HG02981 (cell line): ENCODE measurements around the gene TMEM132D.

Source experiments
- ATAC-seq: cut with Tn5 transposase; IDR thresholded peaks from one replicate; pipeline ENCODE4 v1.9.1; 2021; ENCODE audit warnings: mild to moderate bottlenecking, moderate library complexity; ENCODE audit not compliant: unreplicated experiment

Gene TMEM132D

DNA sequence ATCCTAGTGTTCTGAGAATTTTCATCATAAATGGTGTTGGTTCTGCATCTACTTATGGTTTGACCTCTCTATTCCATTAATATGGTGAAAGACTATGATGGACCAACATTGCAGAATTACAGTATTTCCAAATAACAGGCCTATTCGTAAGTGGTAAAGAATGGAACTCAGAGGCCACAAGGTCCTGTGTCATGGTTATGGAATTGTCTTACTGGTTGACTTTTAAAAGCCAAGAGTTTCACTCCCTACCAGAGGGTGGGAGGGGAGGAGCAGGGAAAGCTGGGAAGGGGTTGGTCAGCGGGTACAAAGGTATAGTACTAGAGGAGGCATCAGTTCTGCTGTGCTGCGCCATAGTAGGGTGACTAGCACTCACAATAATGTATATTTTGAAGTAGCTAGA, 153.4 kb downstream of the TMEM132D start:
- no peak for ATAC-seq

DNA sequence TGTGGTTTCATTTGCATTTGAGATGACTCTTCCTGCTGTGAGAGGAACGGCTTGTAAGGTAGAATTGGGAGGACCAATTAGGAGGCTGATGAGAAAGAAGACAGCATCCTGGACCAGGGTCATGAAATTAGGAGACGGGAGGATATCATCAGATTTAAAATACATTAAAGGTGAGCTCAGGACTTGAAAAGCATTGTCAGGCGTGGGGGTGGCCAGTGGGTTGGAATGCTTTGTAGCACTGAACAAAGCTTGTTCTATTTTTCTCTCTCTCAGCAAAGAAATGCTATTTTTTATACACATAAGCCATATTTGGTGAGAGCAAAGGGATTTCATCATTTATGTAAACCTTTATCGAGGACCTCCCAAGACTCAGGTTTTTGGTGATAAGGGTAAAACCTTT, 157.5 kb downstream of the TMEM132D start:
- ATAC-seq, result no peak

DNA sequence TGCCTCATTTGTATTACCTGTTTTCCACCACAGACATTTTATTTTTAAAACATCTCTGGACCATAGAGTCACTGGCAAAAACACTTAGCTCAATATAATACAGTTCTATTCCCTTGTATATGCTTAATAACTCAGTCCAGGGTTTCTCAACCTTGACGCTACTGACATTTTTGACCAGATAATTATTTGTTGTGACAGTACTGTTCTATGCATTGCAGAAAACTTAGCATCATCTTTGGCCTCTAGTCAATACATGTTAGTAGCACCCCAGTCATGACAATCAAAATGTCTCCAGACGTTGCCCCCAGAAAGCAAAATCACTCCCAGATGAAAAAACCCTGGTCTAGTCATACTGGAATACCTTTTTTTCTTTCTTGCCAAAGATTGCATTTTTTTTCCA, 174.7 kb downstream of the TMEM132D start:
- no peak for ATAC-seq

DNA sequence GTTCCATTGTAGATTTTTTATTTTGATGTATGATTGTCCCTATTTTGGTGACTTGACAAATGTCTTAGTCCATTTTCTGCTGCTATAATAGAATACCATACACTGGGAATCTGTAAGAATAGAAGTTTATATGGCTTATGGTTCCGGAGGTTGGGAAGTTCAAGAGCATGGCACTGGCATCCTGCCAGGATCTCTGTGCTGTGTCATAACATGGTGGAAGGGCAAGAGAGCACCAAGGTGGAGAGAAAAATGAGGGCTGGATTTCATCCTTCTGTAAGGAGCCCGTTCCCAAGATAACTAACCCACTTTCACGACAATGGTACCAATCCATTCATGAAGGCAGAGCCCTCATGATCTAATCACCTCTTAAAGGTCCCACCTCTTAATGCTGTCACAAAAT, 176.7 kb downstream of the TMEM132D start:
- no peak for ATAC-seq

DNA sequence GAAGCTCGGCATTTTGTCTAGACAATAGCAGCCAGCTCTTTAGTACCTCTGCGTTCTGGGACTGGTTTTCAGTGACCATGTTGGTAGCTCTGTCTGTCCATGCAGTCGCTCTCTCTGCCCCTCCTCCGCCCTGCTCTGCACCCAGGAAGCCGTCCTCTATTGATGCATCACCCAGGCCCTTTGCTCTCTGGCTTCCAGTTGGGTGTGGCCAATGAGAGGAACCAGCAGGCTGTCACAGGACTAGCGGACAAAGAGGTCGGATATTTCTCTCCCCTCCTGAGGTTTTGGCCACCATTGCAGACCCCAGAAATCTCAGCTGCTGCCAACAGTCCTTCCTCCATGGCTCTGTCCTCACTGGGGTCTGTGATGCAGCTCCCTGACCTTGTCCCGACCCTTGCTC, 180.6 kb downstream of the TMEM132D start:
- ATAC-seq, result no peak

DNA sequence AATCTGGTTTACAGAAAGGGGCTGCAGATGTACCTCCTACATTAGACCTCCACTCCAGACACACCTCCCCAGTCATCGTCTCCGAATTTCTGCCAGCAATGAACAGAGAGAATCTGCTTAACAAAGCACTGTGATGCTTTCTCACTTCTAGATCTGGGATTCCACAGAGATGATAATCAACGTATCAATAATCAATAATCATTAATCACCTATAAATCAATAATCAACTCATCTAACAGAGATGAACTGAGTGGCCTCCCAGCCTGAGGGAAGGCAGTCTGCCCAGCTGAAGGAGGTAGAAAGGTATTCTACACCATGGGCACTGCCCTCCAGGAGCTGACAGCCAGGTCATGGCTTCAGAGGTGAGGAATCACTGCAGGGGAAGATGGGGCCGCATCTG, 183.2 kb downstream of the TMEM132D start:
- no peak for ATAC-seq

DNA sequence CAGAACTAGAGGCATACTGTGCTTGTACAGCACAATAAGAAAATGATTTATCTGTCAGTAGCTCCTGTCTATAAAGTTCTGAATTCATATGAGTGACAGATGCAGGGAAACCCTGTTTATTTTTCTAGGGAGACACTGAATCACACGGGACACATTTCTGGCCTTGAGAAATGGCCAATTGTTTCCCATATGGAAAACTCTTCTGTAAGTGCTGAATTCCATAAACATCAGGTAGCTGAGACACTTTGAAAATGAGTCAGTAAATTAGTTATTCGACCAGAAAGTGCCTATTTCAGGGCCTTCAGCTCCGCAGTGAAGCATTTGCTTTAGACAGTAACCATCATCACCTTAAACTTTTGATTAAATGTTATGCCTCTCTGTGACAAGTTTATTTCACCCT, 184.4 kb downstream of the TMEM132D start:
- no peak for ATAC-seq

DNA sequence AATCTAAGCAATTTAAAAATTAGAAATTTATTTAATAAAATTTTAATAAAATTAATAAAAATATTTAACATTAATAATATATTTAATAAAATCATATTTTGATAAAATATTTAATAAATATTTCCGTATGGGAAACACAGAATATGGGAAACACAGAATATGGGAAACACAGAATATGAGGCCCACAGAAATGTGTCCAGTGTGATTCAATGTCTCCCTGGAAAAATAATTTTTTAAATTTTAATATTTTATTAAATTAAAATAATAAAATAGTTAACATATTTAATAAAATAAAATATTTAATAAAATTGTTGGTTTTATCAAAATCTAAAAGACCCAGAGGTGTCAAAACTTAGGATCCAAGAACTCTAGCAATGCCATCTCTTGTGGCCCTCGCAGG, 186.4 kb downstream of the TMEM132D start:
- ATAC-seq, result no peak

DNA sequence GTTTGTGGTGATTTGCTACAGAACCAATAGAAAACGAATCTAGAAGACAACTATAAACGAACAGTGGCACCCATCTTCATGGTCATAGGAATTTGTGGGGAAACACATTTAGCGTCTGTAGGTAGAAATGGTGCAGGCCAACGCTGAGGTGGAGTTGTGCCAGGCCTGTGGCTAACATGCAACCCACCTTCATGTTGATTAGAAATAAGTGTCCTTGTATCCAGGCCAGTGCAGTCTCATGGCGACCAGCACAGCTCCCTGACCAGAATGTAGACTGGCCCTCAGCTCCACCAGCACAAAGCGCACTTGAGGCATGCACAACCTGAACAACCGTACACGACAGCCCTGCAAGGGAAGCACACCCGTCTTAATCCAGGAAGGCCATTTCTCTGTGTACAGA, 187.0 kb downstream of the TMEM132D start:
- ATAC-seq, result no peak

DNA sequence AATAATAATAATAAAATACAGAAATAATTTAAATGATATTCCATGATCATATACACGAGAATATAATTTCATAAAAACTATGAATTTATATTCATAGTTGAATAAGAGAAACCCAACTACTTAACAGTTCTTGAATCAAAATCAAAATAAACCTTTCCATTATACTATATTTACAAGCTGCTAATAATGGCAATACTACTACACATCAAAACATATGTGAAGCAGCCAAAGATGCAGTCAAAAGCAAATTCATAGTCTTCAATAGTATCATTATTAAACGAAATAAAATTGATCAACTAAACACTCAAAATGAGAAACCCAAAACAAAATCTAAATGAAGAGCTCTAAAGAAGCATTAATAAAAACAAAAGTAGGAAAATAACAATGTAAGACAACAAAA, 197.1 kb downstream of the TMEM132D start:
- no peak for ATAC-seq

DNA sequence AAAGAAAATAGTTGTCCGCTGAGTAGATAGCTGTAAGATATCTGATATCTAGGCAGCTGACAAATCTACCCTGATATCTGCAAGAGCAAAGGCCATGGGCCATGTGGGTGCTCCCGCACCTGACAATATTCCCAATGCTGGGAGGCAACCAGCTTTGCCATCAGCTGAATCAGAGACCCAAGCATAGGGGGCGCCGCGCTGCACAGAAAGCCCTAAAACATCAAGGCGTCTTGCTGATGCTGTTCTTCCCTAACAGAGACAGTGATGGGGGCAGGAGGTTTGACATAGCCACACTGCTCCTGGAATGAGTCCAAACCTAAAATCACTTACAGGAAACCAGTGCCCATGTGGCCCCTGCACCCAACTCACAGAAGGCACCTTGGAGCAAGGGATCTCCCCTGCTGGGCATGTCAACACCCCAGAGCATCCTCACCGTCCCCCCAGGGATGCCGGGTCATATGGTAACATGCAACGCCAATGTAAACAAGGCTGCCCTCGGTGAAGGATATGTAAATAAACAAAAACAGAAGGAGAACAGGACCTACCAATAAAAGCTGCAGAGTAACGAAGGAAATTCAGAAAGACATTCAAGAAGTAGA, 199.5 kb downstream of the TMEM132D start:
- no peak for ATAC-seq

DNA sequence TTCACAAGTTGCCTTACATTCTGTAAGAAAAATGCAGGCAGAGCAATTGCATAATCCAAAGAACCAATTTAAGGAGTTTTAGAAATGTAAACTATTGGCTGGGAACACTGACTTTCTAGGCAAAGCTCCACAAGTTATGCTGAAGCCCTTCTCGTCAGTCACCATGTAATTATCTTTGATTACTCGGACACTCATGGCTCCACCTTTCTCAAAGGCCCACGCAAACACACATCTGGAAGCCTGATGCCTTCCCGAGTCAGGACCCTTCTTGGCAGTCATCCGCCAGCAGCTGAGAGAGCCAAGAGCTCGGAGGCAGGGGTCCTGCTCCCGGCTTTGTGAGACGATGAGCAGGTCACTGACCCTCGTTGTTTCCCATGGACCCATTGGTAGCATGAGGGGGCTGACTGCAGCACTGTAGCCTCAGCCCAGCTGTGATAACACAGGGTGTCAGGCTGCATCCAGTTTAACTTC, 202.2 kb downstream of the TMEM132D start:
- ATAC-seq, result no peak

DNA sequence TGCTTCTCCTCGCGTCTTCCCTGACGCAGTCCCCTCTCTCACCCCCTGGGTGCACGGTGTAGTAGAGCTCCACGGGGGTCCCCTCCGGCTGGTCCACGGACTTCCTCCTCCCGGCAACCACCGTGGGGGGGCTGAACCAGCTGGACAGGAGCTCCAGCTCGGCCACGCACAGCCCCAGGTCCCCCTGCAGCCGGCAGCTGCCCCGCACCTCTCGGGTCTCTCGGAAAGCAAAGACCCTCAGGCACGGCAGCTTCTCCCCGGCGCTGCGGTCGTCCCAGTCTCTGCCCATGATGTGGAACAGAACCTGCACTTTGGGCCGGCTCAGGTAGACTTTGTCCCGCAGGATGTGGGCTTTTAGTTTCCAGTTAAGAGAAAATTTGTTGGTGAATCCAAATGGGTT, 203.8 kb downstream of the TMEM132D start:
- ATAC-seq, result no peak

DNA sequence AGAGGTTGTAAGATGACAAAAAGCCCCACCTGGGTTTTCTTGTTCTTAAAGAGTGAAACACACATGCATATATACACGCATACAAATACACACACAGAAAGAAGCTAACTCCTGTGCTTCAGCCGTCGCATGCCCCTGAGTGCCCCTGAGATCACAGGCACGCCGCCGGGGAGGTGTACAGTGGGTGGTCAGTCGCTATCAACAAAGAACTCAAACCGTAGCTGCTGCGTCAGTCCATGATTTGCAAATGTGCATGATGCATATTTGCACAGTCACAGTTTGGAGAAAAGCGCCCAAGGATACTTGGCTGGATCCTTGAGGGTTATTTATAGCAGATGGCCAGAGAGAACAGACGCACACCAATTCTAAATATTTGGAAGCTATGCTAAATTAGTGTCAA, 206.9 kb downstream of the TMEM132D start:
- no peak for ATAC-seq

DNA sequence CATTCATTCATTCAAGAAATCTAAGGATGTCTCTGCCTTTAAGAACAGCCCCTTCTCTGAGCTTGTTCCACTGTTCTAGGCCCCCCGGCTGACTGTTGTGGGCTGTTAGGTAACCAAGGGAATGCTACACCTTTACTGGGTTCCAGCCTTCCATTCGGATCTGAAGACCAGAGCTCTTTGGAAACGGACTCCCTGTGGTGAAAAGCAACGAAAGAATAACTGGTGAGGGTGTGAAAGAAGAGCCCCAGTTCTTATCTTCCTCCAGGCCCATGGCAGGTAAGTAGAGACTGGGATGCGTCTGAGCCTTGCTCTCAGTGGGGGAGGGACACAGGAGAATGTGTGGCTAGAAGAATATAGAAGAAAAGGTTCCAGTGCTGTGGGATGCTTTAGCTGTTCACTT, 207.4 kb downstream of the TMEM132D start:
- ATAC-seq, result no peak

DNA sequence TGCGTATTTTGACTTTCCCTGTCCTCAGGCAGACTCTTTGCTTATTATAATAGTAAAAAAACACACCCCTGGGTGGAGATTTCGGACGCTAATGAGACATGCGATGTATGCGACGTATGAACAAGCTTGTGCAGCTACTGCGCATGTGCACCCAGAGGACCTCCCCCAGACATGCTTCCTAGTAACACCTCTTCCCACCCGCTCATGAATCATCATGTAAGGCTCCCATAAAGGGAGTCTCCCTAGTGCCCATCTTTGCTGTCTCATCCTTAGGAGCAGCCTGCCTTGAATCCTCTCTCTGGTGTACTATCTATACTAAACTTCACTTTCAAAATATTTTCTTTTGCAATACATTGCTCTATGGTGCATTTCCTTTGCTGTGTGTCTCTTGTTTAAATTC, 210.1 kb downstream of the TMEM132D start:
- no peak for ATAC-seq

DNA sequence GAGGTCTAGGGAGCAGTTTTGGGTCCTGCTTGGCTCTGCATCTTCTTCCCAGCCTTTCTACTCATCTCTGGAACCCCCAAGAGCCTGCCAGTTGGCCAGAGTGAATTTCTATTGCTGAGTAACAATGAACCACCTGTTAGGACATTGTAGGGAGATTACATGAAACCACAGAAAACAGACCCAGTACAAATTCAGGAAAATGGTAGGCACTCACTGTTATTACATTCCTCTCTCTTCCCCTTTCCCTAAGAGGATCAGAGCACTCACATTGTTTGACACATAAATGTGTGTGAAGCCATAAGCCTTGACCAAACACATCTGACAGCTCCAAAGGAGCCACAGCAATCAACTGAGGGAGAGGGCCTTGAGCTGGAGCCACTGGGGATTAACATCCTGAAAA, 216.1 kb downstream of the TMEM132D start:
- no peak for ATAC-seq

DNA sequence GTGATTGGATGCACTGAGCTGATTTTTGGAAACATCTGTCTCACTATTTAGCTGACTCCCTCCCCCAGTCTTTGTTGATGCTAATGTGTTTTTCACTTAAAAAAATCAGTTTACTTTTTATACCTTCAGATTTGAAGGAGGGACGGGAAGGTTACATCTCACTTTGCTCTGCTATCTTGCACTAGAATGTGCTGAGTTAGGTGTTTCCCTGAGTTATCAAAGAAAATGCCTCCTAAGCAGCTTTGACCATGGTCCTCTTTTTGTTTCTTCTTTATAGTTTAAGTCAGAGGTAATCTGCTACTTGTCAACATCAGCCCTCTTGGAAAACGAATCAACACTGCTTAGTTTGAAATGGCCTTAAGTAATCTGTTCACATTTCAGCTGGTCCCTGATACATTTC, 222.0 kb downstream of the TMEM132D start:
- ATAC-seq, result no peak

DNA sequence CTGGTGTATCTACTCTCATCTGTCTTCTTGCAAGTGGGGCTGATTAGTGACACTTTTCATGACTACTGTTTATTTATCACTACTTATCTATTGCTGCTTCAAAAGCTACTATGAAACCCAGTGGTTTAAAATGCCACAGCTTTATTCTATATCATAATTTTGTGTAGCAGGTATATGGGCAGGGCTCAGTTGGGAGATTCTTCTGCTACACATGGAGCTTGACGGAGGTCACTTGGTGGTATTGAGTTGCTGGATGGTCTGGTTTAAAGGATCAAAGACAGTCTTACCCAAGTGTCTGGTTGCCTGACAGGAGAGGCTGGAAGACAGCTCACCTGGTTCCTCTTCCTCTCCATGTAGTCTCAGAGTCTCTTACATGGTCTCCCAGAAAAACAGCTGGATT, 222.7 kb downstream of the TMEM132D start:
- no peak for ATAC-seq

DNA sequence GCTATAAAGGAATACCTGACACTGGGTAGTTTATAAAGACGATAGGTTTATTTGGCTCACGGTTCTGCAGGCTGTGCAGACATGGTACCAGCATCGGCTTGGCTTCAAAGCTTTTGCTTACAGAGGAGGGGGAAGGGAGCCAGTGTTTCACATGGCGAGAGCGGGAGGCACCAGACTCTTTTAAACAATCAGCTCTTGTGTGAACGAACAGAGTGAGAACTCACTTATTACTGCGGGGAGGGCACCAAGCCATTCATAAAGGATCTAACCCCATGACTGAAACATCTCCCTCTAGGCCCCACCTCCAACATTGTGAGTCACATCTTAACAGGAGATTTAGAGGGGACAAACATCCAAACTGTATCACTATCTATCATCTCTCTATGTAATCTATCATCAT, 227.4 kb downstream of the TMEM132D start:
- ATAC-seq, result no peak

DNA sequence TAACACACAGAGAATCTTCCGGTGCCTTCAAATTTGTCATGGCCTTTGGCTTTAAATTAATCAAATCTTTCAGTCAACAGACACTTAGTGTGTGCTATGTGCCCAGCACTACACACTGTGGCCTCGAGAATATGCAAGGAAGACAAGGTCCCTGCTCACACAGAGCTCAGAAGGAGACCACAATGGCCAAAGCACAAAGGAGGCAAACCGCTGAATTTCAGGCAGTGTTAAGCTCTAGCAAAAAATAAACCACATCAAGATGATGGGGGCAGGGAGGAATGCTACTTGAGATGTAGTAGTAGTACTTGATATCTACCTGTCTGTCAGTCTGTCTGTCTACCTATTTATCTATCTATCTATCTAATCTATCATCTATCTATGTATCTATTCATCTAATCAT, 227.9 kb downstream of the TMEM132D start:
- ATAC-seq, result no peak

DNA sequence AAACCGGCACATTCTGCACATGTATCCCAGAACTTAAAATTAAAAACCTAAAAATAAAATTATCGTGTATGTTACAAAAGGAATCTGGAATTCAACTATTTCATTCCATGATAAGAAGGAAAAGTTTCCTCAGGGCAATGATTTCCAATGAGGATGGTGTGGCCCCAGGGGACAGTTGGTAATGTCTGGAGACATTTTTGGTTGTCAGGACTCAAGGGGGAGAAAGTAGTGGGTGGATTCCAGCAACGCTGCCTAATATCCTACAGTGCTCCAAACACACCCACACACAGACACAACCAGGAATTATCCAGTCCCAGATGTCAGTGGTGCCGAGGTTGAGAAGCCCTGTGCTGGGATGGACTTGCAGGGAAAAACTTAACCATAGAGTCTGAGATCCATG, 228.3 kb downstream of the TMEM132D start:
- no peak for ATAC-seq

DNA sequence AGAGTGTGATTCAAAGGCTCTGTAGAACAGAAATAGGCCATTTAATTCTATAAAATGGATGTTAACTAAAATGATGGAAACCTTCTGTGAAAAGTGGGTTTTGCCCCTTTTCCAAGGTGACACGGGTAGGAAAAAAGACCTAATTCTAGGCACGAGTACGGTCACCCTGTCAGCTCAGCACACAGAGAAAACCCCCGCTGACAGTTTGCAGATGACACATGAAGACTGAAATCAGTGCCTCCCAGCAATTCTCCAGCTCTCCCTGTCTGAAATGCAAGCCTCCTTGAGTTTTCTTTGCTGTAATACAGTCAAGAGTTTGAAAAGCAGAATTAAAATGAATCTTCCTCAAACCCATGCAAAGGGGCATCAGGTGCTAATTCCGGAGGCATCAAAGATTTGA, 230.0 kb downstream of the TMEM132D start:
- ATAC-seq, result no peak

DNA sequence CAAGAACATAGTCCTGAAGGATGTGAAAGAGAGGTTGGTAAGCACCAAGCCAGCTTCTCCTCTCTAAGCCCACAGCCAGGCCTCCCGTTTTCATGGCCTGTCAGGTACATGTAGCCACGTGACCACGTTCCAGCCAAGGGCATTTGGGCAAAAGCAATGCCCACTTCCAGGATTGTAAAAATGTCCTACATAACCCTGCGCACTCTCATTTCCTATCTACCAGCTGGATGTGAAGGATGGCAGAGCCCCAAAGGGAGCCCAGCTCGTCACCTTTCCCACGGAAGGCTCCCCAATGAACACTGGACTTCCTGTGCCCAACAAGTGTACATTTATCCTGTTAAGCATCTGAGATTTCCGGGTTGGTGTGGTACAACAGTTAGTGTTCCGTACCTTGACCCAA, 231.7 kb downstream of the TMEM132D start:
- no peak for ATAC-seq
